ENCODE measurements around the gene SLC13A2.
A peak's percentile ranks its signal among the peaks of the same experiment; 100 is the strongest.

The SLC13A2 gene

DNA sequence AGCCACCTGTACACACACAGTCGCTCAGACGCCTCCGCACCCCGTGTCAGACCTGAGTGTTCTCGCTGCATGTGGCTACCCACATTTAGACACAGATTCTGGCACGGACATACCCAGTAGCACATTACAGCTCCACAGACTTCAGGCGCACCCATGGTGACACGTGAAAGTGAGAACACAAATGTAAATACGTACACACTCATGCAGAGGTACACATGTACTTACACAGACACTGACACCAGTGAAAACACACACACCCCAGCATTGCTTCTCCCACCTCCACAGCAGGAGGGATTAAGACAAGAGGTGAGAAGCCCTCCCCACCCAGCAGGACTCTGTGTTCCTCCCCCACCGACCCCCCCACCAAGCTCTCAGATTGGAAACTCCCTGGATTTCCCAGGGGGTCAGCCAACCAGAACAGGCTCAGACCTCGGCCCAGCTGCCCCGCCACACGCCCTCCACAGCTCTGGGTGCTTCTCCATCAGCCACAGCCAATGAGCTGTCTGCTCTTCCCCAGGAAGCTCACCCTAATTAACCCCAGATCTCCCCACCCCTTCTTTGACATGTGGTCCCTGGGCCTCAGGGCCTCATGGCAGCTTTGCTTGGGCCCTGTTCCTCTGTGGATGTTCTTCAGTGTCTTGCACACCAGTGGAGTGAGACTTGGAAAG is 27.4 kb downstream of the SLC13A2 start:
- TF ChIP-seq CTCF (IDR thresholded peaks at IDR 0.05; ENCODE audit: low read depth, low read length) = no peak
- H3K9me3 ChIP-seq = no peaks in the 10 kb centered on the region
- H3K36me3 ChIP-seq = no peaks in the 10 kb centered on the region
- H3K27me3 ChIP-seq = no peaks in the 10 kb centered on the region
- H3K4me1 ChIP-seq = peaks cover 7% of the 10 kb centered on the region
- peak; percentile 58 for DNase-seq
- no peak overlapping the region for H3K4me3 ChIP-seq (ENCODE audit: low read depth, low read length)

DNA sequence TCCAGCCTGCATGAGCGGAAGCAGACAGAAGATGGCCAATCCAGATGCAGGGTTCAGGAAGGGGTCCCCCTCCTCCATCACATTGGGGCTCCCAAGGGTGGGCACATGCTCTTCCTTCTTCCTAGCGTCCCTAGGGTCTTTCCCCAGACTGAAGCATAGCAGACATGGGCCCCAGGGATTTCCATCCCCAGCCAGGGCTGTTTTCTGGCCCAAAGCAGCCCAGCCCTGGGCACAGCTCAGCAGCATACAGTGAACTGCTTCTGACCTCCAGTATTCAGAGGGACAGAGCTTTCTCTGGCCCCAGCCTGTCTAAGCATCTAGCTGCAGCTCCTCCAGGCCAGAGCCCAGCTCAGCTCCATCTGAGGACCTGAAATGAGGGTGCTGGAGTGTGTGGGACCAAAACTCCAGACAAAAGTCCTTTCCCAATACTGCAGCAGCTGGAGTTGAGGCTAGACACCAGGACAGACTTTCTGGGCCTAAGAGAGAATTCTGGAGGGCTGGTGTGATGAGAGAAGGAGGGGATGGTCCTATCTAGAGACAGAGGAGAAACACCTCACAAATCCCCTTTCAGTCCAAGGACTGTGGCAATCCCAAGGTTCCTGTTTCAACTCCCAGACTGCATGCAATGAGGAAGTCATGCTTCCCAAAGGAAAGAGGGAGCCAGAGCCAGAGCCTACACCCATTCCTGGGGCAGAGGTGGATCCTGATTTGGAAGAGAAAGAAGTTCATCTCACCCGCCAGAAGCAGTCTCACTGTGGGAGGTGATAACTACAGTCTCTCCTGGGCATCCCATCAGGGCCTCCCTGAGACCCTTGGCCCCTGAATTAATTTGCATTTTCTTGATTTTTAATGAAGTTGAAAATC is 28.2 kb downstream of the SLC13A2 start:
- H3K4me1 ChIP-seq = peaks cover 7% of the 10 kb centered on the region

GRCh38 chr17:28503420-28503819 is 30.0 kb downstream of the SLC13A2 start:
- no peaks in the 10 kb centered on the region for H3K36me3 ChIP-seq
- DNase-seq = no peak
- H3K9me3 ChIP-seq = no peaks in the 10 kb centered on the region
- H3K27me3 ChIP-seq = no peaks in the 10 kb centered on the region
- H3K4me1 ChIP-seq = peaks cover 7% of the 10 kb centered on the region
- H3K4me3 ChIP-seq (ENCODE audit: low read depth, low read length) = no peak overlapping the region
- TF ChIP-seq CTCF (IDR thresholded peaks at IDR 0.05; ENCODE audit: low read depth, low read length) = no peak

More for the DNA sequence above, 28.2 kb downstream of the SLC13A2 start:
- no peak overlapping the region for H3K4me3 ChIP-seq (ENCODE audit: low read depth, low read length)
- TF ChIP-seq CTCF (IDR thresholded peaks at IDR 0.05; ENCODE audit: low read depth, low read length) = no peak
- no peaks in the 10 kb centered on the region for H3K36me3 ChIP-seq
- no peaks in the 10 kb centered on the region for H3K27me3 ChIP-seq
- no peak for DNase-seq
- no peaks in the 10 kb centered on the region for H3K9me3 ChIP-seq

DNA sequence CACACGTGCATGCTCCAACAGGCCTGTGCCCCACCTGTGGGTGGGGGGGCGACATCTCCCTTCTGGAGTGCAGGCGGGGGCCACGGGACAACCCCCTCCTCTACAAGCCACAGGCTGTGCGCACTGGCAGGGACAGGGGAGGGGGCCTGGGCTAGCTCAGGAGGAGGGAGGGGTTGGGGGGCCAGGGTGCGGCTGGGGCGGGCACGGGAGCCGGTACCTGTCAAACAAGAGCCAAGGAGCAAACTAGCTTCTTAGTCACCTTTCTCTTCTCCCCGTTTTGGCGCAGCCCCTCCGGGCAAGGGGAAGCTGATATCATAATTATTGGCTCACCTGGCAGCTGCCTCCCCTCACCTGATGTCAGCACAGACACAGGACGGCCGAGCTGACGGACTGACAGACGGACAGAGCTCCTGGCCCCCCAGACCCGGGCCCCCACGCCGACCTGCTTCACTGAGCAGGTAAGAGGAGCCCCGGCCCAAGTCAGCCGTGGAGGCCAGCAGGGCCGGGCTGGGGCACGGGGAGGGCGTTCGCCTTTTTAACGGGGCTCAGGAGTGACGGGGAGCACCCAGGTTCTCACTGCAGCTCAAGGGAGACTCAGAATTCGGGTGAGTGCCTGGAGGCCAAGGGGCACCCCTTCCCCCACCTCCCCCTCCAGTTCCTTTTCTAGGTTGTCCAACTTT is 32.7 kb downstream of the SLC13A2 start, which contains the start of gene FOXN1:
Gene FOXN1, plus strand, starts transcription at position 363 of the 680 bp plus-strand sequence. CDS start 17,622 bp downstream, outside the sequence.
- Histone ChIP-seq H3K9me3 (no peaks in the 10 kb centered on the region), H3K4me3 (ENCODE audit: low read depth, low read length) (no peak within 1 kb of the TSS), H3K4me1 (peaks cover 5% of the 10 kb centered on the region), H3K27me3 (no peaks in the 10 kb centered on the region), H3K36me3 (no peaks in the 10 kb centered on the region)
- no peak for DNase-seq
- TF ChIP-seq CTCF (IDR thresholded peaks at IDR 0.05; ENCODE audit: low read depth, low read length) = no peak

- no peak for TF ChIP-seq CTCF (IDR thresholded peaks at IDR 0.05; ENCODE audit: low read depth, low read length)
- Histone ChIP-seq H3K9me3 (no peaks in the 10 kb centered on the region), H3K27me3 (no peaks in the 10 kb centered on the region), H3K36me3 (no peaks in the 10 kb centered on the region), H3K4me1 (no peaks in the 10 kb centered on the region), H3K4me3 (ENCODE audit: low read depth, low read length) (no peak overlapping the region)
- DNase-seq = no peak
Measured at GRCh38 chr17:28506763-28507487, 33.5 kb downstream of the SLC13A2 start.
